SU-DHL-6 (cell line): Measurements from ENCODE around the gene HSD17B14.

Experiments
- EZH2phosphoT487 ChIP-seq: fragments of 200-600 bp; sonication (generic), shearing (Covaris generic); conservative IDR thresholded peaks from 2 replicates; pipeline ENCODE4 v1.6.1; 2018; ENCODE audit warnings: mild to moderate bottlenecking, antibody characterized with exemption, low read length, moderate library complexity, mixed read lengths
- TF ChIP-seq, protein P1 (sequence below): fragments of 200-600 bp; sonication (generic); IDR thresholded peaks from one replicate; pipeline ENCODE4 v1.5.1; 2017; ENCODE audit warnings: antibody characterized with exemption, mild to moderate bottlenecking, low read length, moderate library complexity; ENCODE audit not compliant: insufficient read depth, poor library complexity, severe bottlenecking

DNA sequence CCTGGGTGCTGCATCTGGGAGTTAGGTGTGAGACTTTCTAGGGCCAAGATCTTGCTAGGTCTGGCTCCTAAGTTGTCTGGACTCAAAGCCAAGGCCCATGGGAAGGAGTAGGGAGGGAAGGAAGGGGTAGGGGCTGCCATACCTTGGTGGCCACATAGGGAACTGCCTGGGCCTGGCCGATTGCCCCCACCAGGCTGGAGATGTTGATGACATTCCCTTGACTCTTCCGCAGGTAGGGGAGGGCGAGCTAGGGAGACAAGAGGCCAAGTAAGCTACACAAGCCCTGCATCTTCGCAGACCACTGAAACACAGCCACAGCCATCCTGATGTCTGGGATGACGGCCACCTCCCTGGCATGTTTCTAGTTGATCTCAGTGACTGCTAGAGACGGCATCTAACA, 21.4 kb downstream of the HSD17B14 start:
- TF ChIP-seq, protein P1, sequence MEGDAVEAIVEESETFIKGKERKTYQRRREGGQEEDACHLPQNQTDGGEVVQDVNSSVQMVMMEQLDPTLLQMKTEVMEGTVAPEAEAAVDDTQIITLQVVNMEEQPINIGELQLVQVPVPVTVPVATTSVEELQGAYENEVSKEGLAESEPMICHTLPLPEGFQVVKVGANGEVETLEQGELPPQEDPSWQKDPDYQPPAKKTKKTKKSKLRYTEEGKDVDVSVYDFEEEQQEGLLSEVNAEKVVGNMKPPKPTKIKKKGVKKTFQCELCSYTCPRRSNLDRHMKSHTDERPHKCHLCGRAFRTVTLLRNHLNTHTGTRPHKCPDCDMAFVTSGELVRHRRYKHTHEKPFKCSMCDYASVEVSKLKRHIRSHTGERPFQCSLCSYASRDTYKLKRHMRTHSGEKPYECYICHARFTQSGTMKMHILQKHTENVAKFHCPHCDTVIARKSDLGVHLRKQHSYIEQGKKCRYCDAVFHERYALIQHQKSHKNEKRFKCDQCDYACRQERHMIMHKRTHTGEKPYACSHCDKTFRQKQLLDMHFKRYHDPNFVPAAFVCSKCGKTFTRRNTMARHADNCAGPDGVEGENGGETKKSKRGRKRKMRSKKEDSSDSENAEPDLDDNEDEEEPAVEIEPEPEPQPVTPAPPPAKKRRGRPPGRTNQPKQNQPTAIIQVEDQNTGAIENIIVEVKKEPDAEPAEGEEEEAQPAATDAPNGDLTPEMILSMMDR: no peak
- TF ChIP-seq EZH2phosphoT487: no peak
